ENCODE results near the gene POLN. TPM values are rescaled to one million over a fixed set of nuclear protein-coding genes. Genes with fewer than 3 reads are reported as not detected.

POLN gene
- total and polyA plus RNA-seq, 12 donors, result 0.69 to 10.6 (median 3.0) TPM

GRCh38 chr4:2194496-2194895 is 47.4 kb downstream of the POLN start:
- Histone ChIP-seq H3K4me1 (replicated peaks in 1 of 2) (no peaks in the 10 kb centered on the region), H3K36me3 (replicated peaks in 1 of 2) (no peaks in the 10 kb centered on the region), H3K27me3 (no peaks in the 10 kb centered on the region), H3K9me3 (replicated peaks in 1 of 3) (no peaks in the 10 kb centered on the region), H3K4me3 (no peak overlapping the region), H3K27ac (no peak overlapping the region)
- 84 to 90% (median 86%) methylated on average over 4 of the region's 4 CpGs for WGBS, 4 donors
- DNase-seq, result no peak
- no peak for TF ChIP-seq POLR2A (IDR thresholded peaks at IDR 0.05)
- TF ChIP-seq, protein P1, sequence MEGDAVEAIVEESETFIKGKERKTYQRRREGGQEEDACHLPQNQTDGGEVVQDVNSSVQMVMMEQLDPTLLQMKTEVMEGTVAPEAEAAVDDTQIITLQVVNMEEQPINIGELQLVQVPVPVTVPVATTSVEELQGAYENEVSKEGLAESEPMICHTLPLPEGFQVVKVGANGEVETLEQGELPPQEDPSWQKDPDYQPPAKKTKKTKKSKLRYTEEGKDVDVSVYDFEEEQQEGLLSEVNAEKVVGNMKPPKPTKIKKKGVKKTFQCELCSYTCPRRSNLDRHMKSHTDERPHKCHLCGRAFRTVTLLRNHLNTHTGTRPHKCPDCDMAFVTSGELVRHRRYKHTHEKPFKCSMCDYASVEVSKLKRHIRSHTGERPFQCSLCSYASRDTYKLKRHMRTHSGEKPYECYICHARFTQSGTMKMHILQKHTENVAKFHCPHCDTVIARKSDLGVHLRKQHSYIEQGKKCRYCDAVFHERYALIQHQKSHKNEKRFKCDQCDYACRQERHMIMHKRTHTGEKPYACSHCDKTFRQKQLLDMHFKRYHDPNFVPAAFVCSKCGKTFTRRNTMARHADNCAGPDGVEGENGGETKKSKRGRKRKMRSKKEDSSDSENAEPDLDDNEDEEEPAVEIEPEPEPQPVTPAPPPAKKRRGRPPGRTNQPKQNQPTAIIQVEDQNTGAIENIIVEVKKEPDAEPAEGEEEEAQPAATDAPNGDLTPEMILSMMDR (IDR thresholded peaks at IDR 0.05), result no peak
- intact Hi-C loops (cut with DNase I), result no loop called here

DNA sequence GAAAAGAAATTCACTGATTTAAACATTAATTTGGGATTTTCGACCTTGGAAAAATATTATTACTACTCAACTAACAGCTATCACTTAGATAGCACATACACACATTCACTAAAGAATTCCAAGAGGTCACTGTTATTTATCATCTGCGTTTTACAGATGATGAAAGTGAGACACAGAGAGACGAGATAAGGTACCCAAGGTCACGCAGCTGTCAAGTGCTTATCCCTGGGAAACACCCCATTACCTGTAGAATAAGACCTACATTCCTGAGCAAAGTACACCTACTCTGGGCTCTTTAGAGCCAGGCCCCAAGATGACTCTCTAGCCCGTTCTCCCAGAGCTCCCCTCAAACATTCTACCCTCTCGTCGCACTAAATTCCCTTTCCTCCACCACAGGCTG is 48.6 kb downstream of the POLN start:
- Histone ChIP-seq H3K9me3 (replicated peaks in 1 of 3) (no peaks in the 10 kb centered on the region), H3K36me3 (replicated peaks in 1 of 2) (no peaks in the 10 kb centered on the region), H3K27me3 (no peaks in the 10 kb centered on the region), H3K4me3 (no peak overlapping the region), H3K27ac (no peak overlapping the region), H3K4me1 (replicated peaks in 1 of 2) (no peaks in the 10 kb centered on the region)
- 67 to 76% (median 71%) methylated on average over 7 of the region's 7 CpGs for WGBS, 4 donors
- TF ChIP-seq, protein P1 (IDR thresholded peaks at IDR 0.05), result no peak
- no peak for TF ChIP-seq POLR2A (IDR thresholded peaks at IDR 0.05)
- intact Hi-C loops (cut with DNase I), result no loop called here
- DNase-seq, result no peak

GRCh38 chr4:2186865-2187172 is 55.1 kb downstream of the POLN start:
- Histone ChIP-seq H3K27me3 (no peaks in the 10 kb centered on the region), H3K4me3 (no peak overlapping the region), H3K36me3 (replicated peaks in 1 of 2) (no peaks in the 10 kb centered on the region), H3K4me1 (replicated peaks in 1 of 2) (no peaks in the 10 kb centered on the region), H3K27ac (no peak overlapping the region), H3K9me3 (replicated peaks in 1 of 3) (peaks cover 0 to 4% (median 0%) of the 10 kb centered on the region in 3 donors)
- DNase-seq, result no peak
- no peak for TF ChIP-seq POLR2A (IDR thresholded peaks at IDR 0.05)
- TF ChIP-seq, protein P1 (IDR thresholded peaks at IDR 0.05), result no peak
- intact Hi-C loops (cut with DNase I), result no loop called here

- H3K27me3 ChIP-seq, result no peaks in the 10 kb centered on the region
- no peaks in the 10 kb centered on the region for H3K4me1 ChIP-seq (replicated peaks in 1 of 2)
- DNase-seq, result no peak
- WGBS, 4 donors, result 58 to 72% (median 59%) methylated on average over 9 of the region's 9 CpGs
- no peak overlapping the region for H3K4me3 ChIP-seq
- intact Hi-C loops (cut with DNase I), result no loop called here
- H3K36me3 ChIP-seq (replicated peaks in 1 of 2), result no peaks in the 10 kb centered on the region
- no peak overlapping the region for H3K27ac ChIP-seq
- H3K9me3 ChIP-seq (replicated peaks in 1 of 3), result peaks cover 0 to 4% (median 0%) of the 10 kb centered on the region in 3 donors
- no peak for TF ChIP-seq POLR2A (IDR thresholded peaks at IDR 0.05)
- TF ChIP-seq, protein P1 (IDR thresholded peaks at IDR 0.05), result no peak
These were observed 55.6 kb downstream of the POLN start for GRCh38 chr4:2186133-2186864.
